Stimulated activated CD4-positive, alpha-beta T cell treated with anti-CD3 and anti-CD28 coated beads, Interleukin-4, amount 100 ng/mL, for 1 hour (primary cell): Measurements from ENCODE around the gene ZNF236.
"Not testable (repeated sequence)": the region's sequence is repeated elsewhere in the genome, so short reads cannot be mapped to it uniquely, and the experiment has no call there.

Experiments
- DNase-seq: peaks from one replicate; pipeline ENCODE4 v3.0.0-alpha.2; 2020

The ZNF236 gene

GRCh38 chr18:76914314-76914713 is 92.0 kb downstream of the ZNF236 start:
- no peak for DNase-seq

DNA sequence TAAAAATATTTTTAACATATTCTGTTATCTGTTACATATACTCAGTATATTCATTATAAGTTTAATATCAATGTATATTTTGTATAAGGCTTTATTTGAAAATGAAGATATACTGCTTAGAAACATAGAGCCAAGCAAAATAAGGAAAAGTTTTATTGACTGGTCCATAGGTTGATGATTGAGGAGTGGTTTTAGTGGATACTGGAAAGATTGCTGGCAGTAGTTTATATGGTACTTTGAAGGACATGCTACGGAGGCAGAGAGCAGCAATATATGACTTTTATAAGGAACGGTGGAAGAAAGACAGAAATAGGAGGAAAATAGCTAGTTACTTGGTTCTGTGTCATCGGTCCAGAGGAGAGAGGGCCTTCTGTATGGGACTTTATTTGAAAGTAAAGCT is 92.4 kb downstream of the ZNF236 start:
- no peak for DNase-seq

GRCh38 chr18:76915456-76915855 is 93.1 kb downstream of the ZNF236 start:
- no peak for DNase-seq

DNA sequence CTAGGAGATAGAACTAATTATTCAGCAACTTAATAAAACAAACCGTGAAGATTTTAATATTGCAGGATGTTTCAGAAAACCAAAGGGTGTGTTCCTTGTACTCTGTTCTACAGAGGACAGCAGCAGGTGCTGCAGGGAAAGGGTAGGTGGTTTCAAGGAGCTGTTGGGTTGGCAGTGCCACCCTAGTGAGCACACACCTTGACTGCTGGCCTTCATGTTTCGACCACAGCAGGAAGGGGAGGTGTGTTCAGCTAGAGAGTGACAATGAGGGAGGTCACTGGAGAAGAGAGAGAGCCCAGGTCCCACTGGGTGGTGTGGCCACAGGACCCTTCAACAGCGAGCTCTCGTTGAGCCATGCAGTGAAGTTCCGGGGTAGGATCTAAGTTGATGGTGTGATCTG is 98.6 kb downstream of the ZNF236 start:
- DNase-seq: no peak

GRCh38 chr18:76922107-76922506 is 99.8 kb downstream of the ZNF236 start:
- DNase-seq: peak; percentile 35

DNA sequence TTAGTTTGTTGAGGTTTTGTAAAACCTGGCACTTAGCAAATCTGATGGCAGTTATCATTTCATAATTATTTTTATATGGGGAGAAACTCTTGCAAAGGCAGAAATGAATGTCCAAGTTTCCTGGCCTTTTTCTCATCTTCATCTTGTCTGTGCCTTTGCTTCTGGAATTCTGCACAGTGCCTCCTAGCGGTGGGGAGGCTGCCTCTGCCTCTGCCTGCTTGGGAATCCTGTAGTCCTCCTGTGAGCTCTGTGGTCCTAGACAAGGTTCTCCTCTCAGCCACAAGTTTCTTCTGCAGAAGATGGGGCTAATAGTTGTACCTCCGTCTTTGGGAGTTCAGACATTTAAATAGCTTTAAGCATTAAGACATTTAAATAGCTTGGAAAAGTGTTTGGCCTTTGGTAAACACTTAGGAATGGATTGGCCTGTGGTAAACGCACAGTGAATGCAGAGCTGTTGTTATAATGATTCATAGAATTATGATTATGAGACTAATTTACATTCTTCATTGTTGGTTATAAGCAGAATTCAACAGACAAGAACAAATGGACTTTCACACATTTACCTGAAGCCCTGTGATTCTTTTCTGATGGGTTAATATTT is 101.2 kb downstream of the ZNF236 start:
- DNase-seq: no peak

GRCh38 chr18:76925501-76925900 is 103.1 kb downstream of the ZNF236 start:
- no peak for DNase-seq

- DNase-seq: no peak
Observed at GRCh38 chr18:76927223-76927725, 104.9 kb downstream of the ZNF236 start.

DNA sequence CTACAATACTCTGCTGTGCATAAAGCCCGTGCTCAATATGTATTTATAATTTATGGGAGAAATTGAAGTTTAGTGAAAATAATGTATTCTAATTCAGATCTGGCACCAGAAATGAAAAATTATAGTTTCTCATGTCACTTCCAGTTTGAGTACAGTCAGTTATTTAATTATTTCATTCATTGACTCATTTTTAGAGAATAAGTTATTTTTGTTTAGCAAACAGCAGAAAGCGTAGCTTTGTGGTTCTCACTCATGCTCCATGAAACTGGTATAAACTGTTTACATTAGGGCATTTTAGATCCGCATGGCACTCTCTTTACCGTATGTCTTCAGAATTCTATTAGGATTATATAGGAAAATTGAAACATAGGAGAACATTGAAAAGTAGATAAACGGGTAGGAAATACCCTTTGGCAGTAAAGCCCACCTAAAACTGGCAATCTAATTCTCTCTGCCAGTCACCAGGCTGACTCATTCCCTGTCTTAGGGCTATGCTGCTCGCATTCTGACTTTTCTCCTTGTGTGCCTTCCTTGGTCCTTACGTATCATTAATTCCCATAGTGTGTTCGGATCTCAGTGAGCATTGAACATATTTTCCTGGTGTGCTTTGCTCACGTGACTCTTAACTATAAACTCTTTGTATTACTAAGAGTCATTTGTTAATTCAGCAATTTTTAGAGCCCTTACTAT is 106.0 kb downstream of the ZNF236 start:
- DNase-seq: no peak

DNA sequence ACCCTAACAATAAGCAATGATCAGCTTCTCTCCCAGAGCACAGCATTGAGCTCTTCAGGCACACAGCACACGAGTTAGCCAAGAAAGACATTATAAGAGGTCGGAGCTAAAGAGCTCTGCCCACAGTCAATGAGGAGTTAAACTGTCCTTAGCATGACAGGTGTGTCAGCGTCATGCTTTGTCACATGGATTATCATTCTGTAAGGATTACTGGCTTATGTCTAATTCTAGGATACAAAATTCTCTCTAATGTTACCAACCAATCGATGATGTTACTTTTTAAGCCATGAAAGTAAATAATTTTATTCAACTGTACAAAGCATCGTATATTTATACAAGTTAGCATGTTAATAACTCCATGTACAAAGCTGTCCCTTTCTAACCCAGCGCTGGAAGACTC is 108.8 kb downstream of the ZNF236 start:
- no peak for DNase-seq

DNA sequence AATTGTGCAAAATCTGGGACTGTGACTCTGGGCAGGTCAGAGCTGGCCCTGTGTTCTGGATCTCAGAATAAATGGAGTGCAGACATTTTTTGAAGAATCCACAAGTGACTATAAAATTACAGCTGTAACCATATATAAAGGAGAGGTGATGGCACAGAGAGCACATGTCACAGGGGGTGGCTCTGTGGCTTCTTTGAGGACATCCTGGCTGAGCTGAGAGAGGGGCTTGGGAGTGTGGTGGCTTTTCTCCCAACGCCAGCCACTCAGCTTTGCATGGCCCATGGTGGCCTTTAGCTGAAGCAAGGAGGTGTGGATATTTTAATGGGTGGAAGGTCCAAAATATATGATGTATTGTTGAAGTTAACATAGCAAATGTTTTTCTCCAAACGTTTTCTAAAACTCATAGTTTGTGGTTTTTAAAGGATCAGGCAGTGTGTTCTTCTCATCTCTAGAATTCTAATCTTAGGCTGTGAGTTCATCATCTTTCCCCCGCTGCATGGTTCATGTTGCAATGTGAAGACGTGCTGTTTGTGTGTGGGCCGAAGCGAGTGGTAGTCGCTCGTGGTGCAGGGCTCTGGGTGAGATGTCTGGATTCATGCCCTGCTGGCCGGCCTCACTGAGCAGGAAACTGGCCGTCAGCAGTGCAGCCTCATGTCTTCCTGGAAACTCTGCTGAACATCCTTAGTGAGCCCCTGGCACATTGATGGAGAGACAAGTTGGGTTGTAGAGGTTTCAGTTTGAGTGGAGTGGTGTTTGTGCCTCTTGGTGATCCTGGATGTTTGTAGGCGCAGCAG is 109.9 kb downstream of the ZNF236 start:
- DNase-seq: no peak

DNA sequence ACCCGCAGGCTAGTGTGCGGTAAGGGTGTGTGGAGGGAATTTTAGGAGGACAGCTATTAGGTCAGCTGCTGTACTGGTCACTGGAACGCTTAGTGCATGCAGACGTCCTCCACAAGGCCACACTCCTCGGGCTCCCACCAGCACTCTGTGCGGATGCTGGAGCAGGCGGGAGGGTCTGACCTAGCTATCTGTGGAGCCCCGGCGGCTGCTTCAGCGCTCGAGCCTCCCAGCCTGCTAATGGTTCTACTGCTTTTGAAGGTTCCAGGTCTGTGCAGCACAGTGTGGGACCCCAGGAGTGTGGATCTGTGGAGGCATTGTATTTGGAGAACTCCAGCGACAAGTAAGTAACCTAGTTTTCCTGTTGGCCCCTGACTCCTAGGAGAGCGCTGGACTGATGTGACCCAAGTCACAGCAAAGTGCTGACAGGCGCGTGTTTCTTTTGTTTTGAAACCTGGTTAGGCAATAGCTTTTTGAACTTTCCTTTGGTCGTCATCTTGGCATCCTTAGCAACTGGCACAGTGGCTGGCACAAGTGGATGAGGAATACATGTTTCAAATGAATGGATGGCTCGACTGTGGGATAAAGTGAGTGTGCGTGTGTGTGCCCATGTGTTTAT is 113.5 kb downstream of the ZNF236 start:
- DNase-seq: no peak

GRCh38 chr18:76936877-76937276 is 114.5 kb downstream of the ZNF236 start:
- DNase-seq: no peak

DNA sequence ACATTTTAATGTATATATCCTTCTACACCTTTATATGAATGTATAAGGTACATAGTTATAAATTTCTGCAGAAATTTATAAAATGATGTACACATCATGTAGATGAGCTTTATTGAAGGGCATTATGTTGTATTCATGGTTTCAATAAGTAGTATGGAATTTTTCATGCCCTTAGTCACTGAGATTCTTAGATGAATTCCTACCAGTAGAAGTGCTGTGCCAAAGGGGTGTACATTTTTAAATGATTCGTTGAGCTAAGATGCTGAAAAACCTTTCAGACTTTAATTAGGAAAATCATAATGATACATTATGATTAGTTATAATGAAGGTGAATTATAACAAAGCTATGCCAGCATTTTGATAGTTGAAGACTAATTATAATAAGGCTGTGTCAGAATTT is 115.2 kb downstream of the ZNF236 start:
- DNase-seq: no peak

DNA sequence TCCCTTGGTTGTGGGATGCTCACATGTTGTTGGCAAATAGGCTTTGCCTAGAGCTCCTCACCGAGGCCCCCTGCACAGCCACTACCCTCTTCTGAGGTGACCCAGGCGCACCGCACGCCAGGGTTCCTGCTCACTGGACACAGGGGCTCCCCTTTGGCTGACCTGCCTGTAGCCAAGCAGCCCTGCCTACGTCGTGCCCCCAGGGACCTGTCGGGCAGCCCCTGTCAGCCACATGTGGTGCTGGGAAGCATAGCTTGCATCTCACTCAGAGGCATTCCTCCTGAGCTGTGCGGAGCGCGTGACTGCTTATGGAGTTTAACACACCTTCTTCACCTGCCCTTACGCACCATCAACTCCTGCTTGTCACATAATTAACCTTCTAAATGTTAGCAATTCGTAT is 116.3 kb downstream of the ZNF236 start:
- no peak for DNase-seq

GRCh38 chr18:76941284-76941683 is 118.9 kb downstream of the ZNF236 start:
- no peak for DNase-seq

DNA sequence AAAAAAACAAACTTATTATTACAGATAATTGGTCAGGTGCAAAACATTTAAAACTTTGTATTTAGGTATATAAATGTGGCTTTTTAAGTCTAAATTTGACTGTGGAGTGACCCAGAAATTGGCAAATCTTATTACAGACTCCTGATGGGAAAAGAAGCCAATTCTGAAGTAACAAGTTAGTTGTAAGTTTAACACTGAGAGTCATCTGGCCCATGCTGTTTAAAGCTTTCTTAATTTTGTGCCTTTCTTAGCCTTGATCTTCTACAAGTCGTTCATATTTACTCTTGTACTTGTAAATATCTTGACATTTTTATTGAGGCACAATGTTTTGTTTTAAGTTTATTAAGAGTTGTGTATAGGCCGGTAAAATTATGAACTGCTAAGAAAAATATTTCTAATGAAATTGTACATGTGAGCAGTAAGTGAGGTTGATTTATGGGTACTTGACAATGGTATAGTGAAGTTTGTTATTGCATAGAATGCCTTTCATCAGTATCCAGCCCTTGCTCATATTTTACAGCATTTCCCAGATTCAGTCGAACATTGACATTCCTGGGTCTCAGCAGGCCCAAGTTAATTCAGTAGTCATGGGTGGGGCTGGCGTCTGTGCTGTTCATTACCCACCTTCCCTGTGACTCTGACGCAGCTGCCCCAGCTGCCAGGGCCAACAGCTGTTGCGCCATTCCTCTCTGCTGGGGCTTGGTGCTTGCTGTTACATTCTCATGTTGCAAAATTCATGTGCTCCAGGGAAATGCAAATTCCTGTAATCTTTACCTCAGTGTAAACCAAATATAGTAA is 121.4 kb downstream of the ZNF236 start:
- DNase-seq: no peak

DNA sequence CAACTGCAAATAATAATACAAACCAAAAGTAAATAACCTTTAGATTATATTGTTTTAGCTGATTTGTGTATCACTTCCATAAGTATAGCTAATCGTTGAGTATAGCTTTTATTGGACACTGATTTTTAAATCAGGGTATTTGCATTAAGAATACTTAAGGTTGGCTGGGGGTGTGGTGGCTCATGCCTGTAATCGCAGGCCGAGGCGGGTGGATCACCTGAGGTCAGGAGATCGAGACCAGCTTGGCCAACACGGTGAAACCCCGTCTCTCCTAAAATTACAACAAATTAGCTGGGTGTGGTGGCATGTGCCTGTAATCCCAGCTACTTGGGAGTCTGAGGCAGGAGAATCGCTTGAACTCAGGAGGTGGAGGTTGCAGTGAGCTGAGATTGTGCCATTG is 122.0 kb downstream of the ZNF236 start:
- not testable (repeated sequence) for DNase-seq

GRCh38 chr18:76948345-76948744 is 126.0 kb downstream of the ZNF236 start:
- no peak for DNase-seq

DNA sequence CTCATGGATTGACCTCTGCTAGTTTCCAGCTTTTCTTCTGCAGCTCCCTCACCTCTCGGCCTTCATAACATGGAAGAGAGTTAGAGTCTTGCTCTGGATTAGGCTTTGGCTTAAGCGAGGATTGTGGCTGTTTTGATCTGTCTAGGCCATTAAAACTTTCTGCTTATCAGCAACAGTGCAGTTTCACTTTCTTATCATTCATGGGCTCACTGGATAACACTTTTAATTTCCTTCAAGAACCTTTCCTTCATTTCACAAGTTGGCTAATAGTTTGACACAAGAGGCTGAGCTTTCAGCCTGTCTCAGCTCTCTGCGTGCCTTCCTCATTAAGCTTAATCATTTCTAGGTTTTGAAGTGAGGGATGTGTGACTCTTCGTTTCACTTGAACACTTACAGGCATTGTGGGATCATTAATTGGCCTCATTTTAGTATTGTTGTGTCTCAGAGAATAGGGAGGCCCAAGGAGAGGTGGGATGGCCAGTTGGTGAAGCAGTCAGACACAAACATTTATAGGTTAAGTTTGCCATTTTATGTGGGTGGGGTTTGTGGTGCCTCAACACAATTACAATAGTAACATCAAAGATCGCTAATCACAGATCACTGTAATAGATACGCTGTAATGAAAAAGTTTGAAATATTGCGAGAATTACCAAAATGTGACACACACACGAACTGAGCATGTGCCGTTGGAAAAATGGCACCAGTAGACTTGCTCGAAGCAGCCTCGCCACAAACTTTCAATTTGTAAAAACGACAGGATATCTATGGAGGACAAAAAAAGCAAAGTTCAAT is 129.3 kb downstream of the ZNF236 start:
- DNase-seq: no peak

DNA sequence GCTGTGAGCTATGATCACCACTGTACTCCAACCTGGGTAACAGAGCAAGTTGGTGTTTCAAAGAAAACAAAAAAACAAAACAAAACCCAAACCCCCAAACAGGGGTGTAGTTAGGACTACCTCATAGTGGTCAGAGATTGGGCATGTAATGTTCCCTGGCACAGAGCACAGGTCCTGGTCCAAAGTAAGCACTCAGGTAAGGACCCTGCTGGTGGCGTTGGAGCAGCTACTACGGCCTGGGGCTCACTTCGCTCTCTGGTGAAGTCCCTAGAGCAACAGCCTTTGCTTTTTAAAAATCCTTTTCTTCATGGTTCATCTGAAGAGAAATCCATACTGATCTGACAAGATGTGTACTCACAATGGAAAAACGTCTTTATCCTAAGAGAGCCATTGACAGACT is 130.4 kb downstream of the ZNF236 start:
- DNase-seq: no peak

DNA sequence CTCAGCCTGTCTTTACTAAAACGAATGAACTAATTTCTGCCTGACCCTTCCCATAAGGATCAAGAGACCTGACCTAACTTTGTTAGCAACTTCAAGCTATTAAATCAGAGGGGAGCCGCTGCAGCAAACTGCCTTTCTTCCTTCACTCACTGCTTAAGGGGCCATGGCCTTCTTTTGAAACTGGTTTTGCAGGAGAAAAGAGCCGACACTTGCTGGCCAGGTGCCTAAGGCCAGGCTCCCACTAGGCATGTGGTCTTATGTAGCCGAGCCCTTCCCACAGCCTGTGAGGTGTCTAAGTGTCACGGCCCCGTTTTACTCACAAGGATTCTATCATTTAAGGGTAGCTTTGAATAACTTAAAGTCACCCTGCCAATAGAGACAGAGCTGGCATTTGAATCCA is 130.8 kb downstream of the ZNF236 start:
- no peak for DNase-seq
